Measurements from ENCODE around the gene CCDC18.
"Not testable (repeated sequence)": the region's sequence is repeated elsewhere in the genome, so short reads cannot be mapped to it uniquely, and the experiment has no call there.

Gene CCDC18

GRCh38 chr1:93172778-93173177 lies 7.7 kb upstream of the CCDC18 start:
- no peak for DNase-seq

DNA sequence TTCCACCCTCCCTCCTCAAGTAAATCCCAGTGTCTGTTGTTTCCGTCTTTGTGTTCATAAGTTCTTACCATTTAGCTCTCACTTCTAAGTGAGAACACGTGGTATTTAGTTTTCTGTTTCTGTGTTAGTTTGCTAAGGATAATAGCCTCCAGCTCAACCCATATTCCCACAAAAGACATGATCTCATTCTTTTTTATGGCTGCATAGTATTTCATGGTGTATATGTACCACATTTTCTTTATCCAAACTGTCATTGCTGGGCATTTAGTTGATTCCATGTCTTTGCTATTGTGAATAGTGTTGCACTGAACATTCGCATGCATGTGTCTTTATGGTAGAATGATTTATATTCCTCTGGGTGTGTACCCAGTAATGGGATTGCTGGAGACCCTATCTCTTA lies 5.9 kb upstream of the CCDC18 start:
- not testable (repeated sequence) for DNase-seq

- no peak for DNase-seq
These were observed 2.5 kb upstream of the CCDC18 start for GRCh38 chr1:93177991-93178390.

DNA sequence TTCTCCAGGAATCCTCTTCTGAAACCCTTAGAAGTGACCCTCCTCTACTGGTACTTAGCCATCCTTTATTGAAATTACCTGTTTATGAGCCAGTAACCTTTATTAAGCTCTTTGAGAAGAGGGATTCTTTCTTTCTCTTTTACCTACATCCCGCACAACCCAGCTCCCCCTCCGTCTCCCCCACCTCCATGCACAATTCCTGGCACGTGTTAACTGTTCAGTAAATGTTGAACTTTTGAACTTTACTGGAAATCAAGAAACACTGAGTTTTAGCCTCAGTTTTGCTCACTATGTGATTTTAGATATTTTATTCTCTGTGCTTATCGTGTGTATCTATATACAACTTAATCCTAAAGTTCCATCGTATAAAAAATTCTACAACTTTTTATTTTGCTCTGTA lies 2.1 kb upstream of the CCDC18 start:
- no peak for DNase-seq

GRCh38 chr1:93179886-93180722 lies 420 bp upstream of the CCDC18 start, which contains the start of gene TMED5:
TMED5 (minus strand) TSS chr1:93180413; CDS start chr1:93180242, 171 bp downstream.
- peak; percentile 99 for DNase-seq

GRCh38 chr1:93186667-93187066 lies 6.1 kb downstream of the CCDC18 start:
- no peak for DNase-seq

- DNase-seq: no peak
These were observed 9.9 kb downstream of the CCDC18 start for GRCh38 chr1:93190432-93190831.

DNA sequence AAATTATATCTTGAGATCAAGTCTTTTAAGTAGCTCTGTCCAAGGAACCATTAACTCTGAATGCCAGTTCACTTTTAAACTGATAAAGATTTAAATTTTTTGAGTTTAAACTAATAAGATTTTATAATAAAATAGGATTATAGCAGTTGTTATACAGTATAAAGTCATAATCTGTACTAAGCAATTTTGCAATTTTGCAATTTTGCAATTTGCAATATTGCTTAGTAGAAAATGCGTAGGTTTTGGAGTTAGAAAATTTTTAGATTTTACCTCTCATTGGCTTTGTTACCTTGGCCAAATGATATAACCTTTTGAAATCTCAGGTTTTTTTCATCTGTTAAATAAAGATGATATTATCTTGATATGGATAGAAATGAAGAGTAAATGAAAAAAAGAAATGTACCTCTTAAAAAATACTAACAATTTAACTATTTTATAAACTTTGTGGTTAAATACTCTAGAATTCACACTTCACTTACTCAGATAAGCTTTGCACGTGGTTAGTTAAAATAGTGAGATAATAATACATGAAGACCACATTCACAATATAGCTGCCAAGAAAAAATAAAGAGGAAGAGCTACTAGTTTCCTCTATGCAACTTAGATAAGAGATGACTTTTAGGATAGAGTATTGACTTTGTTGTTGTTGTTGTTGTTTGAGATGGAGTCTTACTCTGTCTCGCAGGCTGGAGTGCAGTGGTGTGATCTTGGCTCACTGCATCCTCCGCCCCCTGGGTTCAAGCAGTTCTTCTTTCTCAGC lies 13.9 kb downstream of the CCDC18 start:
- DNase-seq: no peak

- no peak for DNase-seq
These were observed 16.1 kb downstream of the CCDC18 start for GRCh38 chr1:93196591-93196990.

DNA sequence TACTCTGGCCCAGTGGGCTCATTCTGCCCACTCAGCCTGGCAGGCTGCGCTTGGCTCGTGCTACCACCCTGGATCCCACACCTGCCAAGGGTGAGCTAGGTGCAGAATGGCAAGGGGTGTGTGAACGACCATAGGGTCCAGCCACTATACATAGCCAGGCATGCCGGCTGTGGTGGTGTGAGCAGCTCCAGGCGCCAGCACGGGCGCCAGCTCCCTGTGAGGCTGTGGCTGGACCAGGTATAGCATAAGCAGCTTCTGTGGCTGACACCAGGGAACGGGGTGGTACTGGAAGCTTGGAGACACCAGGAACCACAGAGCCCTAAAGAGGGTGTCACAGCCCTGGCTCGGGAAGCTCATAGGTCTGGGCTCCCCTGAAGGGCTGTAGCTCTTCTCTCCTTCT lies 18.6 kb downstream of the CCDC18 start:
- no peak for DNase-seq

DNA sequence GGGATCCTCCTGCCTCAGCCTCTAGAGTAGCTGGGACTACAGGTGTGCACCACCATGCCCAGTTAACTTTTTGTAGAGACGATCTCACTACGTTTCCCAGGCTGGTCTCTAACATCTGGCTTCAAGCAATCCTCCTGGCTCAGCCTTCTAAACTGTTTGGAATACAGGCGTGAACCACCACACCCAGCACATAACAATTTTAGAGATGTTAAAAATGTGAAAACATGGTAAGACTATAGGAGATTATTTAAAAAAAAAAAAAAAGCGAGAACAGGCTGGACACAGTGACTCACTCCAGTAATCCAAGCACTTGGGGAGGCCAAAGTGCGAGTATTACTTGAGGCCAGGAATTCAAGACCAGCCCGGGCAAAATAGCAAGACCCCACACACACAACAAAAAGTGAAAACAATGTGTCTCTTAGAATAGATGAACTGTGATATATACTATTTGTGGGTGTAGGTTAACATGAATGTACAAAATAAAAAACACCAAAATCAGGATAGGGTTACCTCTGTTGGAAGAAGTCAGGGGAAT lies 19.6 kb downstream of the CCDC18 start:
- DNase-seq: no peak

GRCh38 chr1:93200714-93201113 lies 20.2 kb downstream of the CCDC18 start:
- no peak for DNase-seq

- no peak for DNase-seq
These were observed 25.5 kb downstream of the CCDC18 start for GRCh38 chr1:93205892-93206566.

- no peak for DNase-seq
These were observed 26.0 kb downstream of the CCDC18 start for GRCh38 chr1:93206567-93206954.

GRCh38 chr1:93207211-93207610 lies 26.7 kb downstream of the CCDC18 start:
- DNase-seq: no peak

GRCh38 chr1:93215322-93215721 lies 34.8 kb downstream of the CCDC18 start:
- DNase-seq: no peak

- DNase-seq: no peak
These were observed 38.9 kb downstream of the CCDC18 start for GRCh38 chr1:93219443-93219842.

DNA sequence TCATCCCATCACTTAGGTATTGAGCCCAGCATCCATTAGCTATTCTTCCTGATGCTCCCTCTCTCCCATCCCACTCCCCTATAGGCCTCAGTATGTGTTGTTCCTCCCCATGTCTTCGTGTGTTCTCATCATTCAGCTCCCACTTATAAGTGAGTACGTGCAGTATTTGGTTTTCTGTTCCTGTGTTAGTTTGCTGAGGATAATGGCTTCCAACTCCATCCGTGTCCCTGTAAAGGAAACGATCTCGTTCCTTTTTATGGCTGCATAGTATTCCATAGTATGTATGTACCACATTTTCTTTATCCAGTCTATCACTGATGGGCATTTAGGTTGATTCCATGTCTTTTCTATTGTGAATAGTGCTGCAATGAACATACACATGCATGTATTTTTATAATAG lies 40.2 kb downstream of the CCDC18 start:
- not testable (repeated sequence) for DNase-seq

GRCh38 chr1:93221913-93222312 lies 41.4 kb downstream of the CCDC18 start:
- DNase-seq: no peak

GRCh38 chr1:93223023-93223675 lies 42.6 kb downstream of the CCDC18 start:
- DNase-seq: no peak

GRCh38 chr1:93235261-93235660 lies 54.7 kb downstream of the CCDC18 start:
- DNase-seq: no peak

GRCh38 chr1:93237021-93237420 lies 56.5 kb downstream of the CCDC18 start:
- no peak for DNase-seq

DNA sequence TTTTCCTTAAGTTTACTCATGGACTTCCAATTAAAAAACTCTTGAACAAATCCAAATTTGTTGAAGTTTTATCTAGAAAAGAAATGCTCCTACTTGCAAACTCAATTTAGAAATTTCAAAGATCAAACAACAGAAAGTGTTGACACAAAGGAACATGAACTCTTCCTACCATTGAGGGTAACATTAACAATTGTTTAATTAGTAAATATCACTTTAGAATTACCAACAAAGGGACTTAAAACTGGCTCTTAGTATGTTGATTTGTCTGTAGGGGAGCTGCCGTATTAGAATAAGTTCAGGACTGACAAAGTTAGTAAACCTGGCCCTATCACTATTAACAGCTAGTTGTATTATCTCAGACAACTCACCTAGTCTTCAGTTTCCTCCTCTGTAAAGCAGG lies 57.9 kb downstream of the CCDC18 start:
- DNase-seq: no peak
